ENCODE measurements around the gene STAU1. TPM values are rescaled to one million over a fixed set of nuclear protein-coding genes. Genes with fewer than 3 reads are reported as not detected.

STAU1 gene
- total and polyA plus RNA-seq, 10 of the 15 experiments (the other 5 are each of a cell fraction or from before 2014, with no cell fraction given) = 13.9 to 66.2 (median 45.6) TPM

- intact Hi-C loops (cut with micrococcal nuclease; ENCODE audit: unreplicated experiment) (no loop called here), in situ Hi-C loops (cut with MboI) (no loop called here)
- WGBS (ENCODE audit: insufficient coverage, insufficient replicate concordance, low lambda C conversion rate, missing lambda C conversion rate) = 79% methylated on average over 1 of the region's 1 CpG
- ChIA-PET RAD21 (ENCODE audit: unreplicated experiment) (no interaction called here), CTCF (interaction anchor here (0.7 to 13.9 kb wide), 3 partner anchors 36 to 125 kb away, joined by 3 to 333 read pairs (median 4); no protein-coding TSS in a partner anchor), SMC1A (ENCODE audit: uncharacterized antibody, unreplicated experiment) (interaction anchor here (1.5 kb wide), 1 partner anchor 78 kb away, joined by 6 read pairs; no protein-coding TSS in a partner anchor), POLR2A (no interaction called here)
- H4K20me1 ChIP-seq (ENCODE audit: control insufficient read depth, insufficient read depth) = no peaks in the 10 kb centered on the region
- DNase-seq (ENCODE audit: low read depth, low spot score) = no peak
- no peak overlapping the region for H3K9ac ChIP-seq (ENCODE audit: control insufficient read depth, insufficient read depth, low read length)
- no peaks in the 10 kb centered on the region for H3K4me1 ChIP-seq (ENCODE audit: control insufficient read depth, insufficient read depth, low read length)
- no peak overlapping the region for H2AFZ ChIP-seq (ENCODE audit: control insufficient read depth, low read depth, low read length)
- no TSS peak for BruUV-seq (replicated peaks)
- FAIRE-seq = no peak
- H3K36me3 ChIP-seq (ENCODE audit: control insufficient read depth in 2 of 2, insufficient read depth in 2 of 2, low read length in 1 of 2) = no peaks in the 10 kb centered on the region
- H3K79me2 ChIP-seq (ENCODE audit: control insufficient read depth, insufficient read depth, low read length) = no peaks in the 10 kb centered on the region
- ATAC-seq = no peak
- H3K27ac ChIP-seq (ENCODE audit: control insufficient read depth, insufficient read depth) = no peak overlapping the region
- H3K27me3 ChIP-seq (replicated peaks in 1 of 2; ENCODE audit: control insufficient read depth in 2 of 2, insufficient read depth in 2 of 2, low read length in 1 of 2) = no peaks in the 10 kb centered on the region
- TF ChIP-seq POLR2AphosphoS5 (IDR thresholded peaks at IDR 0.05; ENCODE audit: low read length) = no peak
- TF ChIP-seq NBN (IDR thresholded peaks at IDR 0.05) = no peak
- TF ChIP-seq BCLAF1 (IDR thresholded peaks at IDR 0.05) = no peak
- TF ChIP-seq IKZF1 (conservative IDR thresholded peaks at IDR 0.05) = no peak
- no peak for TF ChIP-seq MYC (IDR thresholded peaks at IDR 0.05; ENCODE audit: insufficient read depth, insufficient read length, insufficient replicate concordance, low read length, severe bottlenecking)
- TF ChIP-seq TAF1 (IDR thresholded peaks at IDR 0.05; ENCODE audit: borderline replicate concordance, low read depth, low read length) = no peak
- no peak for TF ChIP-seq ZNF384 (IDR thresholded peaks at IDR 0.05; ENCODE audit: borderline replicate concordance, low read depth, low read length)
- TF ChIP-seq SMAD1 (IDR thresholded peaks at IDR 0.05; ENCODE audit: low read depth, partially characterized antibody) = no peak
- no peak for TF ChIP-seq EP300 (IDR thresholded peaks at IDR 0.05; ENCODE audit: borderline replicate concordance in 1 of 2, control insufficient read depth in 1 of 2, low read depth in 2 of 2, low read length in 2 of 2)
- TF ChIP-seq MEF2B (IDR thresholded peaks at IDR 0.05; ENCODE audit: partially characterized antibody, poor library complexity, severe bottlenecking) = no peak
- TF ChIP-seq NFYB (IDR thresholded peaks at IDR 0.05; ENCODE audit: insufficient read depth, low read depth, low read length) = no peak
- H3K4me3 ChIP-seq = no peak overlapping the region
- no peak overlapping the region for H3K4me2 ChIP-seq (ENCODE audit: control insufficient read depth, insufficient read depth)
- peaks cover 2% of the 10 kb centered on the region for H3K9me3 ChIP-seq (replicated peaks; ENCODE audit: control insufficient read depth, insufficient read depth, low read length)
Measured at GRCh38 chr20:49210757-49211110, 22.6 kb upstream of the STAU1 start.
